Activated CD8-positive, alpha-beta memory T cell treated with anti-CD3 and anti-CD28 coated beads, Interleukin-2, amount 50 U/mL, for 1 hour (primary cell): Measurements from ENCODE around the gene PLCL2.

Experiments used
- DNase-seq: peaks from one replicate; pipeline ENCODE4 v3.0.0-alpha.2; 2020; ENCODE audit errors: extremely low read depth

PLCL2 gene

DNA sequence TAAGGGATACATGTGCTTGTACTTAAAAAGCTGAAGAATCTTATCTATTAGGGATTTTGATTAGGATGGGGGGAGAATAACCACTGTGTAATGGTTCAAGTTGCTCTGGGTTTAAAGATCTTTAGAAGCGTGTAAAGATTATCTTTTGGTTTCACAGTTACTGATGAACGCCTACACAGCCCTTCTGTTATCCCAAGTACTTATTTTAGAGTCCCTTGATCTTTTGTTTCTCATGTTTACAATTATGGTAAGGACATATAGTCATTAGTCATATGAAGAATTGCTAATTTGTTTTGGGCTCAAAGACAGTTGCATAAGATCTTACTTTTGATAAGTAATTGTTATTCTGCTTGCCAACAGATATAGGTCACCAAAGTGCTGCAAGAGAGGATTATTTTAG lies 160.1 kb downstream of the PLCL2 start:
- DNase-seq = no peak

DNA sequence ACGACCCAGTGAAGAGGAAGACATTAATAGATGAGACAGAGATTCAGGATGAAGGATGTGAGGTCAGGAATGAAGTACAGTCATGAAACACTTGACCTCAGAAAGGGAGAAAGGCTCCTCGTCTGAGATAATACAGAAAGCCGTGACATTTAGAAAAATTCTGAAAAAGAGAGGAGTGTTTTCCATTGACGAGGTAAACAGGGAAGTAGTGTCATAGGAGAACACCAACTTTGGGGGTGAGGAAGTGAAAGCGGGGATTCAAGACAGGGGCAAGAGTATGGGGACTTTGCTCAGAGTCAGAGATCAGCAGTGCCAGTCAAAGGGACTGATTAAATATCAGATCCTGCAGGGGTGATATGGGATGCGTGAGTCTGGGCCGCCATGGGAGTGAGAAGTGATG lies 160.9 kb downstream of the PLCL2 start:
- no peak for DNase-seq

DNA sequence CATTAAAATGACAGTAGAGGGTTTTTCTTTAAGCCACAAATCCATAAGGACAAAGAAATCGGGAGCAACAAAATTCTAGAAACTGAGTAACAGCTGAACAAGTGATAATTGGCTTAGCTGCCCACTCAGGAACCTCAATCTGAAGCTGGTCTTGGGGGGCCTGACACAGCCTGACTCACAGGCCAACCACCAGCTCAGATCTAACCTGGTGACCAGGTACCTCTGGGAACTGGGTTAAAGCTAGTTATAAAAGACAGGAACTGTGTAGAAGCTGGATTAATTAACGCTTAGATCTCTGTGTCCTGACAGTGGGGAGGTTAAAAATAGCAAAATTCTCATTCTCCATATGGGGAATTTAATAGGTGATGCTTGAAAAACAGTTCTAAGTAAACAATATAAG lies 161.9 kb downstream of the PLCL2 start:
- no peak for DNase-seq

DNA sequence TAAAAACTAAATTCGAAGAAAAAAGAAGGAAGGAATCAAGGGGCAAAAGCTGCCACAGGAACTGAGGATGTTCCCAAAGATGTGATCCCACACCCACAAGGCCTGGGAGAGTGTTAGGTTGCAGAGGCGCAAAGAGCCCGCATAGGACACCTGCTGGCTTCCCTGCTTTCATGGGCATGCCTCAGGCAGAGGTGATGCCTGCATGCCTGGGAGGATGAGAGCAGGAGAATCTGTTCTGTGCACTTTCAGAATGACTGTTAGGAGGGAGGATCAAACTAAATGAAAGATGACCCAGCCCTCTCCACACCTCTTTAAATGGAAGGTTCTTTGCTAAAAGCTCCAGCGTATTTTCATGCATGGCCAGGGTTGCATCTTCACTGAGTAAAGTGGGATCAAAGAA lies 162.4 kb downstream of the PLCL2 start:
- no peak for DNase-seq

DNA sequence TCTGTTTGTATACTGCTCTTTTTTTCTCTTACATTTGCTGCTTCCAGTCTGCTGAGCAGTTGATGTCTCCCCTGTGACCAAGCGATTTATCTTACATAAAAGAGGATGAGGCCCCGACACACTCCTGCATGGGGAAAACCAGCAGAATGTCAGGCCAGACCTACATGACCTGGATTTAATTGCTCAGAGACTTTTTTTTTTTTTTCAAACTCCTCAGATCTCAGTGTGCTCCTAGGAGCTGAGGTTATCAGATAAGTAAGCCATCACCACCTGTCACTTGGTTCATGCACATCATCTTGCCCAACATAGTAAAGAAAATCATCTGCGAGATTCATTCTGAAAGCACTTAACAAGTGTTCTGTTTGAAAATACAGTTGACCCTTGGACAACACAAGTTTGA lies 163.1 kb downstream of the PLCL2 start:
- DNase-seq = no peak

DNA sequence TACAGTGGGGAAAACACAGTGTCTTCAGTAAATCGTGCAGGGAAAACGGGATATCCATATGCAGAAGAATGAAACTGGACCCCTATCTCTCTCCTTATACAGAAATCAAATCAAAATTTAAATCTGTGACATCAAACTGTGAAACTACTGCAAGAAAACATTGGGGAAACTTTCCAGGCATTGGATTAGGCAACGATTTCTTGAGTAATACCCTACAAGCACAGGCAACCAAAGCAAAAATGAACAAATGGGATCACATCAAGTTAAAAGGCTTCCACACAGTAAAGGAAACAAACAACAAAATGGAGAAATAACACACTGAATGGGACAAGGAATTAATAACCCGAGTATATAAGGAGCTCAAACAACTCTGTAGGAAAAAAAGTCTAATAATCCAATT lies 165.3 kb downstream of the PLCL2 start:
- no peak for DNase-seq

DNA sequence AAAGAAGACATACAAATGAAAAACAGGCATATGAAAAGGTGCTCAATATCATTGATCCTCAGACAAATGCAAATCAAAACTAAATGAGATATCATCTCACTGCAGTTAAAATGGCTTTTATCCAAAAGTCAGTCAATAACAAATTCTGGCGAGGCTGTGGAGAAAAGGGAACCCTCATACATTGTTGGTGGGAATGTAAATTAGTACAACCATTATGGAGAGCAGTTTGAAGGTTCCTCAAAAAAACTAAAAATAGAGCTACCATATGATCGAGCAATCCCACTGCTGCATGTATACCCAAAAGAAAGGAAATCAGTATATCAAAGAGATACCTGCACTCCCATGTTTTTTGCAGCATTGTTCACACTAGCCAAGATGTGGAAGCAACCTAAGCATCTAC lies 165.8 kb downstream of the PLCL2 start:
- DNase-seq = no peak

DNA sequence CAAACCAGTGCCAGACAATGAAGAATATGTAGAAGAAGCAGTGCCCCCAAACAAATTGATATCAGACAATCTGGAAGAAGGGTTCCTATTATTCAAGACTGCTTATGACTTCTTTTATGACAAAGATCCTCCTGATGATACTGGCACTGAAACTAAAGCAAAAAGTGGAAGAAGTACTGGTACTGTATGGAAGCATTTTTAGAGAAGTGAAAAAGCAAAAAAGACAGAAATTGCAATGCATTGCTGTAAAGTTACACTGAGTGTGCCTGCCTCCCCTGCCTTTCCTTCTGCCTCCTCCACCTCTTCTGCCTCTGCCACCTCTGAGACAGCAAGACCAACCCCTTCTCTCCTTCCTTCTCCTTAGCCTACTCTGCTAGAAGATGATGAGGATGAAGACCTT lies 167.6 kb downstream of the PLCL2 start:
- no peak for DNase-seq

DNA sequence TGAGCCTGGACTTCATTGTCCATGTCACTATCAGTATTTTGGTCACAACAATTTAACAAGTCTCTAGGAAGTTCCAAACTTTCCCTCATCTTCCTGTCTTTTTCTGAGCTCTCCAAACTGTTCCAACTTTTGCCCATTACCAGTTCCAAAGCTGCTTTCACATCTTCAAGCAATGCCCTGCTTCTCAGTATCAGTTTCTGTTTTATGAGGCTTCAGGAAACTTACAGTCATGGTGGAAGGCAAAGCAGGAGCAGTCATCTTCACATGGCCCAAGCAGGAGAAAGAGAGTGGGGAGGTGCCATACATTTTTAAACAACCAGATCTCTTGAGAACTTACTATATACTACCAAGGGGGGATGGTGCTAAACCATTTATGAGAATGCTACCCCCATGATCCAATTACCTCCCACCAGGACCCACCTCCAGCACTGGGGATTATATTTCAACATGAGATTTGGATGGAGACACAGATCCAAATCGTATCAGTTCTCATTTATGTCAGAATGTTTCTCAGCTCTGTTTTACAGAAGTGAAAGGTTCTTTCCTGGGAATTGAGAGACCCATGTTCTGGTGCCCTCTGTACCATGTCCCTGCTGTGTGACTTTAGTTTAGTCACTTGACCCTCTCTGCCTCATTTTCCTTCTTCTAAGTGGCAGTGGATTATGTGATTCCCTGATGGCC lies 169.7 kb downstream of the PLCL2 start:
- no peak for DNase-seq

DNA sequence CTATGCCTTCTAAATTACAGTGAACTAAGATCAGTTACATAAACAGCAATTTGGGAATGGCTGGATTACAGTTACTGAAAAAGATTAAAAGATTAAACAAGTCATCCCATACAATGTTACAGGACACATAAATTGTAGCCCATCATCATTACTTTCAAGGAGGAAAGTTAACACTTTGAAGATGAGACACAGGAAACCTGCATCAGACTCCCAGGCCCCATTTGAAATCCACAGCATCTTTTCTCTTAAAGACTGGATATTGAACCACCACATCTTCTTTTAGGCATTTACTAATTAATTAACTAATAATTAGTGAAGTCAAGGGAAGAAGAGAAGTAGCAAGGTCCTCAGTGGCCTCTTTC lies 170.2 kb downstream of the PLCL2 start:
- no peak for DNase-seq

DNA sequence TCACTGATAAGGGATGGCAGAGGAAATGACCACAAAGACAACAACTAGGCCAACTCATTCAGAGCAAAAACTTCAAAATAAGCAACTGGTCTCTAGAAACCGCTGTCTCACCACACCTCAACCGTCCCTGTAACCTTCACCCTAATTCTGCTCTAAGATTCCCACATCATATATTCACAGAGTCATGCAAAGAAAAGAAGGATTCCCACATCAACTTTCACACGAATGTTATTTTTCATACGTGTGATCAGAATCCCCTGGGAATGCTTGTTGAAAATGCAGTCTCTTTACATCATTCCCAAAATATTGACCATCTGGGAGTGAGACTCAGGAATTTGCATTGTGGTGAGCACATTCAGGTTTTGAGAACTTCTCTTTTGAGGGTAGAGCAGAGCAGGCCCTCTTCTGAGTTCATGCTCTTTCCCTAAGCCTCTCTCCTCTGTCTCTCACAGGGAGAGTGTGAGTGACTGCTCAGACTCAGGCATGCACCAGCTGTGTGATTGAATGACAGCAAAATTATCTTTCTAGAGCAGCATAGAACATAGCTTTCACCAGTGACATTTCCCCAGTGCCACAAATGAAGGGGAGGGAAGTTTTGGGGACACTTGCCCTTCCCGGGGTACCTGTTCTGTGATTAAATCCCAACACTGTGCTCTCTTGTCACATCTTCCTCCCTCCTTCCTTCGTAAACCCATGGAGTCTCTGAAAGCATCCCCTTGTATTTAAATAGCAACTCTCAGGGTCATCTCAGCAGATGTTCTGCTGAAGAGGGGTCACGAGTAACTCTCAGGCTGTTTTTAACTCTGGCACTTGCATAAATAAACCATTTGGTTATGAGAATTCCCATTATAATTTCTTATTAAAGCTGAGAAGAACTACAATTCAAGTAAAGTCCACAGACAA lies 170.9 kb downstream of the PLCL2 start:
- no peak for DNase-seq

DNA sequence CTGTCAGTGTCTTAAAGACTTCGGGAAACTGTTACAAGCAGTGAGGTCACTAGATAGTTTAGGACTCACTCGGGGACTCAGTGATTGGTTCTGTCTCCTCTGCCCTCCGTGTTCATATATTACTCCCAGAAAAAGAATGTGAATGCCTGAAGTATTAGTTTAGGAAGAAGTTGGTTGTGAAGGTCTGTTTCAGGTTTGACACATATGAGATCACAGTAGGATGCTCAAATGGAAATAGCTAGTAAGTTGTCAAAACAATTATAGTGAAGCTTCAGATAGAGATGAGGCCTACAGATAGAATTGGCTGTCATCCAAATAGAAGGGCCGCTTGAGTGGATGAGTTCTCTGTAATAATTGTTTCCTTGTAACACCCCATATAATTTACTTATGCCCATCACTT lies 172.6 kb downstream of the PLCL2 start:
- no peak for DNase-seq

DNA sequence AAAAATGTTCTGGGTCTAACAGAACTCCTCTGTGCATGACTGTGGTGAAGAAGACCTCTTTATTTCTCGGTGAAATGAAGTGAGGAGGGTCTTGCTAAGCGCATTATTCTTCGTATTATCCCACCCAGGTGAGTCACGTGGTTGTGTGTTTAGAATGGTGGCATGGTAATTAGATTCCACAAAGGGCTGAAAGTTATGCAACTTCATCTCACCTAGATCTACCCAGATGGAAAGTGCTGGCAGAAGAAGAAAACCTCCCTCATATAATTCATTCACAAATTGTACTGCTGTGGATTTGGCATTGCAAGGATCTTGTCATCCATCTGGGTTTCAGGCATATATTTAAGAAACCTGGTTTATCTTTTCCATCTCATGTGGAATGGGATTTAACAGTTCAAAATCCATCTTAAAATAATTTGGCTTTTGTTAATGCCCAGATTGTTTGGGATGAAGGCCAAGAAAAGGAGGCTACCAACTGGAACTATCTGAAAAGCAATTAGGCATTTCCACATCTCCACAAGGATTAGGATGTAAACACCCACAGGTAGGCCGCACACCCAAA lies 175.3 kb downstream of the PLCL2 start:
- no peak for DNase-seq

DNA sequence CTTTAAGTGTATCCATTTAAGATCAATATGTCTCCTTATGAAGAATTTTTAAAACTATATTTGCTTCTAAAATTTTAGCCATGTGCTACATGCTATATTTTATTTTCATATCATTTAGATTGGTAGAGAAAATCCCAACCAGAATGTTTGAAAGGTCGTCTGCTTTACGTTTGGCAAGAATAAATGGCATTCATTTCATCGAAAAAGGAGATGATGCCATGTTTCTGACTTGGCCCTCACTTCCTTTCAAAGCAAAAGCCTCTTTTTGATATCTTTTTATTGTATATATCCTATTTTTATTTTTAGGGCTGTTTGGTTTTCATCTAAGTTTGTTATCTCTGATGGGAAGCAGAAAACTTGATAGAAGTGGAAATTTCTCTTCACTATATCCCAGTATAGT lies 176.2 kb downstream of the PLCL2 start:
- no peak for DNase-seq

DNA sequence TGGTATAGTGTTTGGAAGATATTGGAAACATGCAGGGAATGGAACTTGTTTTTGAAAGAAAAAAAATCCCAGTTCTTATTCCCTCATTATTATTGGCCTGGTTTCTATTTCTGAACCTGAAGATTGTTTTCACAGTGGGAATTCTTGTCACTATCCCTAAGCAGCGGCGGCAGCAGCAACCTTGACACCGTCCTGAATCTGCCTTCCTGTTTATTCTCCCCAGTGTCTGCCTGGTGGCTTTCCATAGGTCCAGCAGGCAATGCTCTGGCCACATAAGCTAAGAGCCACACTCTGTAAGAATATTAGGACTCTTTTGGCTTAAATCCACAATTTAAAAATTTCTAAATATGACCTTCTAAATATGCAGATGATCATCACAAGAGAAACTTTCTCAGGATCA lies 178.0 kb downstream of the PLCL2 start:
- no peak for DNase-seq

DNA sequence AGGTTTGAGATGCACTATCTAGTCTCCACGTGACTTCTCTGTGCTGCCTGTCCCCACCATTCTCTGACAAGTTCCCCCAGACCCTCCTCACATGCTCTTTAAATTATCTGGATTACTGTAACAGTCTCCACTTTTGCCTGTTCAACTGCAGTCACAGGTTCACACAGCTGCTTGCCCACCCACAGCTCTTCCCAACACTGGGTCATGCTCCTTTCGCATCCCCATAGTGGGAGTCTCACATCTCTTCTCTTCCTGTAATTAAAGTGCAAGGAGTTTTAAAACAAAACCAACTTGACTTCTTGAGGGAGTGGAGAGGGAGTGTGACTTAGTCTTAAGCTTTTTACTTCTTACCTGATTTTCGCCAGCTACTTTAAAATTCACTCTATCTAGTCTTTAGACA lies 178.8 kb downstream of the PLCL2 start:
- no peak for DNase-seq

DNA sequence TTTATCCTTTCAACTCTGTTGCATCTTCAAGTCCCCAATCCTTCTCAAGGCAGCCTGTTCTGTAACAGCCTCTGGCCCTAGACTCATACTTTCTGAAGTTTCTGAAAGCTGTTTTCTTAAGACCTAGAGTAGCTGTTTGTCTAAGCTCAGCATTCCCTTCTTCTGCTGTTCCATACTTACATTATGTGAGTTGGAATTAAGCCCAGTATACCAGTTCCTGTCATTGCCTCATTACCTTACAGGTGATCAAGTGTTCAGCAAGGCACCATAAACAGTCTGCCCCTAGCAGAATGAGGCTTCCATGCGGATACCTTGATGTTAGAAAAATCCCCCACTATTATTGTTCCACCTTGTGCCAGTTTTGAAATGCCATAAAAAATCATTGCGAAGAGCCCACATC lies 180.6 kb downstream of the PLCL2 start:
- no peak for DNase-seq

DNA sequence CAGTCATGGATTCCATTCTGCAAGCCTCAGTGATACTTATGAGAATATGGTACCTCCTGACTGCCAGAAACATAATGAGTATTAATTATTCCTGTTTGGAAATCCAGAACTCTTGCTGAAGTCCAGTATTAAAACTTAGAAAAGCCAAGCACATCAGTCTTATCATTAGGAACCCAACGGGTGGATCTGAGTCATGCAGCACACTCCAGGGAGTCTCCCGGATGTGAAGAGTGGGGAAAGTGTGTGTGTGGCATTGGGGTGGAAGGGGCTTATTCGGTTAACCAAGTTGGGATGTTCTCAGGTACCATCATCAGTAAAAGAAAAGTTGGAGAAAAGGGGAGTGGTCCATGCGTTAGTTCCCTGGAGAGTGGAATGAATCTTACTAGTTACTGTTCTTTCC lies 181.1 kb downstream of the PLCL2 start:
- no peak for DNase-seq

DNA sequence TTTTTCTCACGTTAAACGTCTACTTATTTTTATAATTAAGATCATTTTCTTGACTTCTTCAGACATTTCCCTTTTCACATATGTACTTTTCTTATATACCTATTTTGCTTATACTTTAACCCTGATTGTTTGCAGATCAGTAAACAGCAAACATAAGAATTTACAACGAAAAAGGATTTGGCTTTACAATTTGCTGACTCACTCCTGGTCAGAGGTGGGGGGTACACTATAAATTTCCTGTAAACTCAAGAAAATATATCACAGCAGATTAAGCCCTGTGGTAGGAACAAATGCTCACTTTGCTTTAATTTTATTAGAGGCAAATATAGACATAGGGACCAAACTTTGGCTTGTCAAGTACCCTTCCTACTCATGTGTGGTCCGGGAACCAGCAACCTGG lies 185.0 kb downstream of the PLCL2 start:
- no peak for DNase-seq

DNA sequence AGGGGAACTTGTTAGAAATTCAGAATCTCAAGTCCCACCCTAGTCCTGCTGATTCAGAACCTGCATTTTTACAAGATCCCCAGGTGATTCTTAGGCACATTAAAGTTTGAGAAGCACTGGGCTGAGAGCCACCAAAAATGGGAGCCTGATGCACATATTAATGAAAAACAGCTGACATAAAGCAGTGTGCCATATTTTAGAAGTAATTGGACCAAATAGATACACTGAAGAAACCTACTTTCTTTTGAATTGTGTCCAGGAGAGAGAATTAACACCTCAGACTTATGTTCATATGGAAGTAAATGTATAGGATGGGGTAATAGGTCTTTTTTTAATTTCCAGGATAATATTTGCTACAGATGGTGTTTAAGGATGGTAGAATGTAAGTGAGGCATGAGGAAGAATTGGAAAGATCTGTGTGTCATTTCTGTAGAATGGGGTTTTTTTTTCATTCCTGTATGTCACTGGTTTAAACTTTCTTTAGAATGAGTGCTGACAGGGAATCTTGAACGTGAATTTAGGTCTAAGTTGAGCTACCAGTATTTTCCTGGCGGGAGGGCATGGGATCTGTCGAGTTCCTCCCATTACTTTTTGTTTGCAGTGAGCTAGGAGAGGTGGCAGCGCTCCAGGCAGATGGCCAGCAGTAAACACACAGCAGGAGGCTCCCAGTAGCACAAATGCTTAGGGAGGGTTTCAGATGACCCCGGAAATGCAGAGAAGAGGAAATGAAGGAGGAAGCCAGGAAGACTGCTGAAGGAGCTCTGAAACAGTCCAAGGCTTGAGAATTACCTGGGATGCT lies 185.6 kb downstream of the PLCL2 start:
- DNase-seq = no peak

DNA sequence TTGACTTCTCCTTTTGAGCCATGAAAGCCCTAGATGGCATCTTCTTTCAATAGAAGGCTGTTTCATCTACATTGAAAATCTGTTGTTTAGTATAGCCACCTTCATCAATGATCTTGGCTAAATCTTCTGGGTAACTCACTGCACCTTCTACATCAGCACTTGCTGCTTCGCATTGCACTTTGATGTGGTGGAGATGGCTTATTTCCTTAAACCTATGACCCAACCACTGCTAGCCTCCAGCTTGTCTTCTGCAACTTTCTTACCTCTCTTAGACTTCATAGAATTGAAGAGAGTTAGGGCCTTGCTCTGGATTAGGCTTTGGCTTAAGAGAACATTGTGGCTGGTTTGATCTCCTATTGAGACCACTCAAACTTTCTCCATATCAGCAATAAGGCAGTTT lies 189.8 kb downstream of the PLCL2 start:
- DNase-seq = no peak

DNA sequence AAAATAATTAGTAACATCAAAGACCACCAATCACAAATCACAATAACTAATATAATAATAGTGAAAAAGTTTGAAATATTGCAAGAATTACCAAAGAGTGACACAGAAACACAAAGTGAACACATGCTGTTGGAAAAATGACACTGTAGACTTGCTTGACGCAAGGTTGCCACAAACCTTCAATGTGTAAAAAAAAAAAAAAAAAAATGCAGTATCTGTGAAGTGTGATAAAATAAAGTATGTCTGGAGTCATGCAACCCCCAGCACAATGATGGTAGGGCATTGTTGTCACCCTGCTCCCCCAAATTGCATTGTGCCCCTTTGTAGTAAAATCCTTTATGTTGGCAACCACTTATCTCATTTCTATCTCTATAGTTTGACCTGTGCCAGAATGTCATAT lies 190.6 kb downstream of the PLCL2 start:
- no peak for DNase-seq
